ENCODE results near the gene NTSR1.

The NTSR1 gene

DNA sequence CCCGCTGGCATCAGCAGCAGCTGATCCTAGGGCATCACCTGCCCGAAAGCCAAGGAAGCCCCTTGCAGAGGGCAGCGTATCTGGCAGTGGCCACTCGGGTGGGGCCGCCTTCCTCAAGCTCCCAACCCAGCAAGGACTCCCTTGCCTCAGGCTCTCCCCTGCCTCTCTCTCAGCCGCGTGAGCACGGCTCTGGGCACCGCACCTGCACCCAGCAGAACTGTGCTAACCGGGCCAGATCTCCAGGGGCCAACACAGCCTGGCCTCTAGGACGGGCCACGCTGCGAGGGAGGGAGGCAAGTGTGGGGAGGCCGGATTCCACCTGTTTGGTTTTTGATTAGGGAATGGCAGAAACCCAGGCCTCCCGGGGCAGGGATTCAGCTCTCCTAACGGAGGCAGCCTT, 75.9 kb downstream of the NTSR1 start:
- Mint-ChIP-seq H3K4me1 (peaks cover 9% of the 10 kb centered on the region), H3K9me3 (peaks cover 8% of the 10 kb centered on the region), H3K27me3 (no peaks in the 10 kb centered on the region), H3K27ac (no peak overlapping the region), H3K36me3 (no peaks in the 10 kb centered on the region), H3K4me3 (no peak overlapping the region)
- ATAC-seq: no peak

DNA sequence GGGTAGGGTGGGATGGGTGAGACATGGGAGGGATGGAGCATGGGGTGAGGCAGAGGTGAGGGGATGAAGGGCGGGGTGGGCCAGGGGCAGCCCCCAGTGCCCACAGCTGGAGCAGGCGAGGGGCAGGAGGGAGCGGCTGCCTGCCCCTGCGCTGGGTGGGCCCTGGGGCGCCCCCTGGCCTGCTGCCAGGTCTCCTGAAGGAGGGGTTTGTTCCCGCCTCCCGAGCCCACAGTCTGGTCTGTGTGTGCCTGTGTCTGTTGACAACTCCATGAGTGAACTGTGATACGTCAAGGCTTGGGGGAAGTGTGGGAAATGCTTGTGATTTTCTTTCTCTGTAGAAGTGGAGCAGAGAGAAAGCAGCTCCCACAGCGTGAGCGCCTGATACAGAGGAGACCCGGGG, 76.8 kb downstream of the NTSR1 start:
- no peak overlapping the region for H3K27ac Mint-ChIP-seq
- no peaks in the 10 kb centered on the region for H3K36me3 Mint-ChIP-seq
- H3K4me3 Mint-ChIP-seq: no peak overlapping the region
- no peaks in the 10 kb centered on the region for H3K27me3 Mint-ChIP-seq
- ATAC-seq: no peak
- H3K4me1 Mint-ChIP-seq: peaks cover 9% of the 10 kb centered on the region
- peaks cover 8% of the 10 kb centered on the region for H3K9me3 Mint-ChIP-seq

DNA sequence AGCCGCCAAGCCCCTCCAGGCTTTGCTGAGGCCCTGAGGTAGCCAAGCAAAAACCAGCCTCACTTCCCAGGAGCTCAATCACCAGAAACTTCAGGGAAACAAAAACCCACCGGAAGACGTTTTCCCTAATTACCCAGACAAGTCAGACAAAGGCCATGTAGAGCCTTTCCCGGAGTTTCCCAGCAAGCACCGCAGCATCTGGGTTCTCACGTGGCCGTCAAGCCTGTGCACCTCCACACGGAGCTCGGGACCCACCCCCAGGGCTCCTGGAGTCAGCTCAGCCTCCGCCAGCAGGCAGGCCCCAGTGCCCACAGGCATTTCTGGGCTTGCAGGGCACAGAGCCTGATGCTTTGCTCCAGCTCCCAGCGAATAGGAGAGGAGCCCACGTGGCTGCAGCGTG, 77.5 kb downstream of the NTSR1 start:
- Mint-ChIP-seq H3K9me3 (peaks cover 8% of the 10 kb centered on the region), H3K27me3 (no peaks in the 10 kb centered on the region), H3K36me3 (no peaks in the 10 kb centered on the region), H3K4me3 (no peak overlapping the region), H3K4me1 (peaks cover 10% of the 10 kb centered on the region), H3K27ac (no peak overlapping the region)
- ATAC-seq: no peak

DNA sequence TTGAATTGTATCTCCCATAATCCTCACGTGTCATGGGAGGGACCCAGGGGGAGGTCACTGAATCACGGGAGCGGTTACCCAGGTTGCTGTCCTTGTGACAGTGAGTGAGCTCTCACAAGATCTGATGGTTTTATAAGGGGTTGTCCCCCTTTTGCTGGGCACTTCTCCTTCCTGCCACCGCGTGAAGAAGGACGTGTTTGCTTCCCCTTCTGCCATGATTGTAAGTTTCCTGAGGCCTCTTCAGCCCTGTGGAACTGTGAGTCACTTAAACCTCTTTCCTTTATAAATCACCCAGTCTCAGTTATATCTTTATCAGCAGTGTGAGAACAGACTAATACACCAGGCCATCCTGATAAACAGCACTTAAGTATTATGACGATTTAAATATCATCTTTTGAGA, 78.7 kb downstream of the NTSR1 start:
- Mint-ChIP-seq H3K4me3 (no peak overlapping the region), H3K27ac (peak overlapping the region; percentile 64), H3K4me1 (peaks cover 17% of the 10 kb centered on the region), H3K27me3 (no peaks in the 10 kb centered on the region), H3K9me3 (peaks cover 8% of the 10 kb centered on the region), H3K36me3 (no peaks in the 10 kb centered on the region)
- ATAC-seq: no peak

DNA sequence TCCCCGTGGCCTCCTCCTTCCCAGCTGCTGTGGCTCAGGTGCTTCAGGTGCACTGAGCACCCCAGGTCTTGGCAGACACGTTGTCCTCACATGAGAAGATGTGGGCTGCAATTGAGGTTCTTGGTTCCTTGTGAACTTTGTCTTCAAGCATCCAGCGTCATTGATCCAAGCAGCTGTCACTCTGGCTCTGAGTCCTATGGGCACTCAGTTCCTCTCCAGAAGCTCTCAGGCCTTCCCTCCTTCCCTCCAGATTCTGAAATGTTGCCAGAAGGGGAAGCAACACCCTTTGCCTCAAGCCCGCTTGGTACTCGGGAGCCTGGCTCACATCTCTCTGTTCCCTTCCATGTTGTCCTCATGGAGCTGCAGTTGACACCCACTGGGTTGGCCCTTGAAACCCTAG, 79.2 kb downstream of the NTSR1 start:
- peaks cover 21% of the 10 kb centered on the region for H3K4me1 Mint-ChIP-seq
- no peak overlapping the region for H3K4me3 Mint-ChIP-seq
- H3K36me3 Mint-ChIP-seq: no peaks in the 10 kb centered on the region
- H3K27me3 Mint-ChIP-seq: no peaks in the 10 kb centered on the region
- no peak for ATAC-seq
- peak overlapping the region; percentile 64 for H3K27ac Mint-ChIP-seq
- H3K9me3 Mint-ChIP-seq: peaks cover 8% of the 10 kb centered on the region

DNA sequence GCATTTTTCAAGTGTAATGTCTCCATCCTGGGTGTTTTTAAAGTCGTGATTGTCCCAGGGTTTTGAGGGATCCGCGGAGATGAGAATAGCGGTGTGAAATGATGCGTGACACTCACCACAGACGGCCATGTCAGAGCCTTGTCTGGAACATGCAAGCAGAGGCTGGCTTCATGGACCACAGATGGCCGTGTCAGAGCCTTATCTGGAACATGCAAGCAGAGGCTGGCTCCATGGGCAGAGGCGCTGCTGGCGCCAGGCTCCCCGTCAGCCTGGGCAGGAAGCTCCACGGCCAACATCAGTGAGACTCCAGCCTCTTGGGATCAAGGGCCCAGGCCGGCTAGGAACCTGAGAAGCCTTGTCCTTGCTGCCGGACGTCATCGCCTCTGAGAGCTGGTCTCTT, 80.0 kb downstream of the NTSR1 start:
- Mint-ChIP-seq H3K36me3 (no peaks in the 10 kb centered on the region), H3K27ac (no peak overlapping the region), H3K4me3 (no peak overlapping the region), H3K27me3 (no peaks in the 10 kb centered on the region), H3K4me1 (peaks cover 28% of the 10 kb centered on the region), H3K9me3 (peaks cover 8% of the 10 kb centered on the region)
- no peak for ATAC-seq

DNA sequence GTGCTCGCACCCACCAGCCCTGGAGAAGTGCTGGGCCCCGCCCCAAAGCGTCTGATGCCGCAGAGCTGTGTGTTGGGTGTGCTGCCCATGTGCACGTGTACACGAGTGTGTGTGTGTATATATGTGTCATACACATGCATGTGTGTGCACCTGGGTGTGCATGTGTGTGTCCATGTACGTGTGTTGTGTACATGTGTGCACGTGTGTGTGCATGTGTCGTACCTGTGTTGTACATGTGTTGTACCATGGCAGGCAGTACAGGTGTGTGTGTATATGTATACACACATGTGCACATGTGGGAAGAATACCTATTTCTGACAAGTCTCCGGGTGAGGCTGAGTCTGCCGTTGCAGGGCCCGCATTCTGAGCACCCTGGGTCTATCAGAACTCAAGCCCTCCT, 81.4 kb downstream of the NTSR1 start:
- ATAC-seq: no peak
- peaks cover 8% of the 10 kb centered on the region for H3K9me3 Mint-ChIP-seq
- H3K4me1 Mint-ChIP-seq: peaks cover 38% of the 10 kb centered on the region
- H3K36me3 Mint-ChIP-seq: no peaks in the 10 kb centered on the region
- no peaks in the 10 kb centered on the region for H3K27me3 Mint-ChIP-seq
- no peak overlapping the region for H3K4me3 Mint-ChIP-seq
- H3K27ac Mint-ChIP-seq: no peak overlapping the region

DNA sequence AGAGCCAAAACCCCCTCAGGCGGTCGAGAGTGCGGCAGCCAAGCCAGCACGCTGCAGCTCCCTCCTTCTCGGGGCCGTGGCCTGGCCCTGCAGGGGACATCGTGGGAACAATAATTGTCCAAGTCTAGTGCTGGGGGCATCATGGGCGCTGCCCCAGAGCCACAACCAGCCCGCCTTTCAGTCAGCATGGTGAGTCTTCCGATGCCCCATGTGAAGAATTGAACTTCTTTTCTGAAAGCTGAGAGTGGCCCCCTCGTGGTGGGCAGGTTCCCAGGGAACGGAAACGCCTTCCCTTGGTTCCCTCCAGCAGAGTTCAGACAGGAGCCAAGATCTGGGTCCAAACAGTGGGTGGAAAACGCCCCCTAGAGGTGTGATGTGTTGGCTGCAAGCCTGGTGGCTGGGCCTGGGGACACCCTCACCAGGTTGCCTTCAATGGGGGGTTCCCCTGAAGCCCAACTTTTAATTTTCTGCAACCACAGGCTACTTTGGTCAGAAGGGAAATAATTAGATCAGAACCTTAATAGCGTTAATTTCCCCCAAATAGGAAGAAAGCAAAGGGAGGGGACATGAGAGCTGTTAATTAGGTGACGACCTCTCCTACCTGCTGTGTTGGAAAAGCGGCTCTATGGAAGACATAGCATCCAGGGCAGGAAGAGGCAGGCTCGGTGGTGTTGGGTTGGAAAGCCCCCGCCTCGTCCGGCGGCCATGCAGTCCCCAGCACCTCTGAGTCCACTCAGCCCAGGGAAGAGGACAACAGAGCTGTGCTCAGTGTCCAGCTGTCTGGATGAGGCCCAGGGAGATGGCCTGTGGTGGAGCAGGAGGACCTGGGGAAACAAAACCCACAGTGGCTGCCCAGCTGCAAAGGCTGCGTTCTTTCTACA, 82.9 kb downstream of the NTSR1 start:
- H3K27me3 Mint-ChIP-seq: no peaks in the 10 kb centered on the region
- H3K4me3 Mint-ChIP-seq: no peak overlapping the region
- H3K9me3 Mint-ChIP-seq: peaks cover 8% of the 10 kb centered on the region
- H3K36me3 Mint-ChIP-seq: no peaks in the 10 kb centered on the region
- peaks cover 44% of the 10 kb centered on the region for H3K4me1 Mint-ChIP-seq
- H3K27ac Mint-ChIP-seq: peak overlapping the region; percentile 89
- ATAC-seq: no peak

DNA sequence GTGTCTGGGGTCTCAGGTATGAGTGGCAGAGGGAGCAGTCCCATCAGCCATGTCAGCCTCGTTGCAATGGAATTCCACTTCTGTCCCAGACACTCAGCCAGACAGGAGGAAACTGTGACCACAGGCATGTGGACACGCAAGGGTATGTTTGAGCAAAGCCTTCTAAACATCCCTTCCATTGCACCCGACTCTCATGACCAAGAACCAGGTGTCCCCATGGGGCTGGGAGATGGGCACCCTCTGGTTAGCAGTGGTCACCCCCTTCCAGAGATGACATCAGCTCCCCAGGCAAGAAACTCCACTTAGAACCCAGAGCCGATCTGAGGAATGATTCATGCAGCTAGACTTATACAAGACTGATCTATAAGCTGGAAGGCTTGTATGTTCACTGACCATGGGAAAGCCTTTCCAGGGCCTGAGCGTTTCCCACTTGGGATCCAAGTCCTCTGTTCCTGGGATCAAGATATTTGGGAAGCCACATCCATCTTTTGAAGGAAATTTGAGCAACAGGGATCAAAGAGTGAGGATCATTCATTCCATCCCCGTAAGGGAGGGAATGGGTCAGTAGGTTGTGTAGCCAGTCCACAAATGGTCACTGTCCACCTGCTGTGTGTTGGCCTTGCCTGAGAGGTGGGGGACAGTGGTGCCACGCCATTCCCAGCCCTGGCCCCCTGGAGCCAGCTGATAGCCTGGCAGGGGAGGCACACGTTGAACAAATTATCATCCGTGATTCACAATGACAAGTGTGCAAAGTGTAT, 83.7 kb downstream of the NTSR1 start:
- H3K4me3 Mint-ChIP-seq: no peak overlapping the region
- no peaks in the 10 kb centered on the region for H3K27me3 Mint-ChIP-seq
- H3K4me1 Mint-ChIP-seq: peaks cover 46% of the 10 kb centered on the region
- H3K36me3 Mint-ChIP-seq: peaks cover under 1% of the 10 kb centered on the region
- ATAC-seq: no peak
- H3K9me3 Mint-ChIP-seq: peaks cover 5% of the 10 kb centered on the region
- H3K27ac Mint-ChIP-seq: peak overlapping the region; percentile 89

DNA sequence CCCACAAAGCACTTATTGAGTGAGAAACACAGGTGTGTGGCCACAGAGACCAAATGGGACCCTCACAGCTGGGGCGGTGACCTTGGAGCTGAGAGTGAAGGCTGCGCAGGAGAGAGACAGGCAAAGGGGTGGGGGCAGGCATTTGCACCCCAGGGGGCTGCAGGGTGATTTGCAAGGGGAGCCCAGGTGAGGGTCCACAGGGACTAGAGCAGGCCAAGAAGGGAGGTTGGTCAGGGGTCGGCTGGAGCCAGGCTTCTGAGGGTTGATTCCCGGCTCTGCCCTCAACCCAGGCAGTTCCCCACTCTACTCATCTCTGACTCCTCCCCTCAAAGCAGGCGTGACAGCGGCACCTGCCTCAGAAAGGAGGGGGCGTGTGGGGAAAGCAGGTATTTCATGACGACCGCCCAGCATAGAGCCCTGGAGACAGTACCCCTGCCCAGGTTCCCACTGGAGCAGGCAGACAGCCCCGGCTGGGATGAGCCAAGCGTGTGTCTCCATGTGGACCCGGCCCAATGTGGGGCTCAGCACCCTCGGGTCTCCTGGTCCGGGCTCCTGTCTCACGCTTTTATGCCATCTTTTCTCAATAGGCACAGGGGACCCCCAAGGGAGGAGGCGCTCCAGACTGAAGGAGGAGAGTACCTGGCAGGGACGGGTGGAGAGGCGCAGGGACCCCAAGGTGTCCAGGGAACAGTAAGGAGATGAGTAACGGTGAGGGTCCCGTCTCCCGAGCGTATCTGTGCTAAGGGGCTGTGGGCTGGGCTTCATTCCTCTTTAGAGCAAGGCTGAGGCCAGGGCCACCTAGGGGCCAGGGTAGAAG, 84.5 kb downstream of the NTSR1 start:
- Mint-ChIP-seq H3K4me3 (peak overlapping the region; percentile 38), H3K27ac (peak overlapping the region; percentile 89), H3K9me3 (no peaks in the 10 kb centered on the region), H3K36me3 (peaks cover 6% of the 10 kb centered on the region), H3K27me3 (no peaks in the 10 kb centered on the region), H3K4me1 (peaks cover 49% of the 10 kb centered on the region)
- ATAC-seq: no peak

DNA sequence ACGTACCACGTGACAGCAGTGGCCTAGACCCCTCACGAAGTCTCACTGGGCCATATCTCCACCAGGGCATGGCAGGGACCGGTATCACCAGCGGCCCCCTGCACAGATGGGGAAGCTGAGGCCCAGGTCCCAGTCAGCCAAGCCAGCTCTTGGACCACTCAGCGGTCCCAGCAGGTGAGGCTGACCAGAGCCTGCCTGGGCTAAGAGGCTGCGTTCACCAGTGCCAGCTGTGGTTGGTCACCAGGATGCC, 85.0 kb downstream of the NTSR1 start:
- peaks cover 54% of the 10 kb centered on the region for H3K4me1 Mint-ChIP-seq
- H3K36me3 Mint-ChIP-seq: peaks cover 12% of the 10 kb centered on the region
- H3K9me3 Mint-ChIP-seq: no peaks in the 10 kb centered on the region
- no peaks in the 10 kb centered on the region for H3K27me3 Mint-ChIP-seq
- H3K27ac Mint-ChIP-seq: peak overlapping the region; percentile 89
- peak overlapping the region; percentile 71 for H3K4me3 Mint-ChIP-seq
- no peak for ATAC-seq

DNA sequence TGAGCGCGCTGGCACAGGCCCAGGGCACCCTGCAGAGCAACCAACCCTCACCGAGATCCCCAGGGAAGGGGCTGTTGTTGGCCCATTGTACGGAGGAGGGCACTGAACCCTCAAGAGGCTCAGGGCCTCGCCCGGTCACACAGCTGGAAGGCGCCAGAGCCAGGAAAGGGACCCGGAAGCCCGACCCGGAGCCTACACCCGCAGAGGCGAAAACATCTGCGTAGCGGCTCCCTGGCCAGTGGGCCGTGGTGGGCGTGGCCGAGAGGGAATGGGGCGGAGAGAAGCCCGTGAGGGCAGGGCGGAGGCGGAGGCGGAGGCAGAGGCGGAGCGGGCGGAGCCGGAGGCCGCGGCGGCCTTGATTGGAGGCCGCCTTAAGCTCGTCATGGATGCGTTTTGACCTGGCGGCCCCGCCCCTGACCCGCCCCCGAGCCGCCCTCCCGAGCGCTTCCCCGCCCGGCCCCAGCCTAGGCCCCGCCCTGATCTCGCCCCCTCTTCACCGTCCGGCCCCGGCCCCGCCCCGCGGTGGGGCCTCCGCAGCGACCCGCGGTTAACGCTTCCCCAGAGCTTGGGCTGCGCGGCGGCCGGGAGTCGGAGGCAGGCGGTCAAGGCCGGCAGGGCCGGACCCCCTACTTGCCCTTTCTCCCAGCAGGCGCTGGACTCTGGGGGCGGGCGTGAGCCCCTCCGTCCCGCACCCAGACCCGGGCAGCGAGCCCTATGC, 85.5 kb downstream of the NTSR1 start:
- peak overlapping the region; percentile 82 for H3K4me3 Mint-ChIP-seq
- peaks cover 17% of the 10 kb centered on the region for H3K36me3 Mint-ChIP-seq
- ATAC-seq: peak; percentile 88
- H3K27ac Mint-ChIP-seq: peak overlapping the region; percentile 89
- H3K27me3 Mint-ChIP-seq: no peaks in the 10 kb centered on the region
- H3K4me1 Mint-ChIP-seq: peaks cover 59% of the 10 kb centered on the region
- H3K9me3 Mint-ChIP-seq: no peaks in the 10 kb centered on the region

DNA sequence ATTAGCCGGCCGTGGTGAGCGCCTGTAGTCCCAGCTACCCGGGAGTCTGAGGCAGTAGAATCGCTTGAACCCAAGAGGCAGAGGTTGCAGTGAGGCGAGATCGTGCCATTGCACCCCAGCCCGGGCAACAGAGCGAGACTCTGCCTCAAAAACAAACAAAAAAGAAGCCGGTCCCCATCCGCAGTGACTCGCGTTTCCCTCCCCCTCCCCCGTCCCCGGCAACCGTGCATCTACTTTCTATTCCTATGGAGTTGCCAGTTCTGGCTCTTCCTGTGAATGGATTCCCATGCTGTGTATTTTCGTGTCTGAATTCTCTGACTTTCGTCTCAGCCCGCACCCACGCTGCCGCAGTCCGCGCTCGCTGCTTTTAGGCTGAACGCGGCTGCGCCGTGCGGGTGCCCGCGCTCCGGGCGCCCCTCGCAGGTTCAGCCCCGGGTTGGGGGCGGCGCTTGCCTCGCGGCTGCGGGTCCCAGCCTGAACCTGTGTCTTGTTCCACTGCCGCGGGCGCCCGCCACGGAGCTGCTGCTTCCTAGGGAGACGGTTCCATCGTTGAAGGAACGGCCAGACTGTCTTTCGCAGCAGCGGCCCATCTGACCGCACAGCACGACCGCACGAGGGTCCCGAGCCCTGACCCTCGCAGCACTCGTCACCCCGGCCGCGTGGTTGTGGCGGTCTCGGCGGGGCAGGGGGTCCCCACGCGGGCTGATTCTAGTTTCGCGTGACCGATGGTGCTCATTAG, 86.6 kb downstream of the NTSR1 start:
- no peaks in the 10 kb centered on the region for H3K27me3 Mint-ChIP-seq
- H3K4me1 Mint-ChIP-seq: peaks cover 61% of the 10 kb centered on the region
- ATAC-seq: no peak
- peak overlapping the region; percentile 89 for H3K27ac Mint-ChIP-seq
- no peaks in the 10 kb centered on the region for H3K9me3 Mint-ChIP-seq
- peaks cover 27% of the 10 kb centered on the region for H3K36me3 Mint-ChIP-seq
- peak overlapping the region; percentile 82 for H3K4me3 Mint-ChIP-seq

DNA sequence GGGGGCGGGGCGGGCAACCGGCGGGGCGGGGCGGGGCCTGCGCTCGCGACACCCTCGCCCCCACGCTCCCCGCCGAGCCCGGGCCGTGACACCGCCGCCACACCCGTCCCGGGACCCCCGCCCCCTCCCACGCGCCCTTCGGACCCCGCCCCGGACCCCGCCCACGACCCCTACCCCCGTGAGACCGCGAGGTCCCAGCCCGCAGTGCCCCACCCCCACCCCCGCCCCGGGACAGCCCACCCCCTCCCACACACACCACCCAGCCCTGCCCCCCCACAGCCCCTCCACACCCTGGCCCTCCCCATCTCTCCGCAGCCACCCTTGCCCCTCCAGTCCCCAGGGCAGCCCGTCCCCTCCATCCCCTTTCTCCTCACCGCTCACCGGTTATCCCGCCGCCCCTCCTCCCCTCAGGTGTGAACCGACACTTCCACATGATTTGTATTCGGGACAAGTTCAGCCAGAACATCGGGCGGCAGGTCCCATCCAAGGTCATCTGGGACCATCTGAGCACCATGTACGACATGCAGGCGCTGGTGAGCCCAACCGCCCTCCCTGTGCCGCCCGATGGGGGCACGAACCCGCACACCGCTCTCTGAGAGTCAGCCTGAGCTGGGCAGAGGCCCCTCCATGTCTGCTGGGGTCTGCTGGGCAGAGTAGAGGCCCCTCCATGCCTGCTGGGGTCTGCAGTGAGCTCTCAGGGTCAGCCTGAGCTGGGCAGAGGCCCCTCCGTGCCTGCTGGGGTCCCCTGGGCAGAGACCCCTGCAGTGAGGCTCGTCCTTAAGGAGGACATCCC, 88.3 kb downstream of the NTSR1 start:
- ATAC-seq: no peak
- H3K36me3 Mint-ChIP-seq: peaks cover 29% of the 10 kb centered on the region
- H3K27ac Mint-ChIP-seq: peak overlapping the region; percentile 80
- H3K4me3 Mint-ChIP-seq: peak overlapping the region; percentile 90
- peaks cover 53% of the 10 kb centered on the region for H3K4me1 Mint-ChIP-seq
- H3K9me3 Mint-ChIP-seq: no peaks in the 10 kb centered on the region
- H3K27me3 Mint-ChIP-seq: no peaks in the 10 kb centered on the region
